Measurements from ENCODE around the gene C11orf52.

The C11orf52 gene

GRCh38 chr11:111939836-111940604 lies 21.3 kb downstream of the C11orf52 start:
- DNase-seq (ENCODE audit: low spot score): no peak

GRCh38 chr11:111941963-111942362 lies 23.2 kb downstream of the C11orf52 start:
- DNase-seq (ENCODE audit: low spot score): no peak

- no peak for DNase-seq (ENCODE audit: low spot score)
Measured at GRCh38 chr11:111942829-111943228, 24.1 kb downstream of the C11orf52 start.

- DNase-seq (ENCODE audit: low spot score): no peak
Measured at GRCh38 chr11:111944139-111944538, 25.4 kb downstream of the C11orf52 start.

- DNase-seq (ENCODE audit: low spot score): no peak
Measured at GRCh38 chr11:111944651-111945051, 25.9 kb downstream of the C11orf52 start.

GRCh38 chr11:111945198-111945597 lies 26.5 kb downstream of the C11orf52 start:
- DNase-seq (ENCODE audit: low spot score): no peak

GRCh38 chr11:111946499-111946898 lies 27.8 kb downstream of the C11orf52 start:
- DNase-seq (ENCODE audit: low spot score): no peak

- no peak for DNase-seq (ENCODE audit: low spot score)
Measured at GRCh38 chr11:111947143-111947542, 28.4 kb downstream of the C11orf52 start.

- DNase-seq (ENCODE audit: low spot score): no peak
Measured at GRCh38 chr11:111949519-111950426, 31.1 kb downstream of the C11orf52 start.

GRCh38 chr11:111951565-111951964 lies 32.9 kb downstream of the C11orf52 start:
- no peak for DNase-seq (ENCODE audit: low spot score)

- no peak for DNase-seq (ENCODE audit: low spot score)
Measured at GRCh38 chr11:111954154-111954553, 35.4 kb downstream of the C11orf52 start.

GRCh38 chr11:111957663-111958444 lies 39.1 kb downstream of the C11orf52 start:
- no peak for DNase-seq (ENCODE audit: low spot score)

GRCh38 chr11:111960916-111961315 lies 42.2 kb downstream of the C11orf52 start:
- no peak for DNase-seq (ENCODE audit: low spot score)

- no peak for DNase-seq (ENCODE audit: low spot score)
Measured at GRCh38 chr11:111961389-111962300, 42.9 kb downstream of the C11orf52 start.

GRCh38 chr11:111963931-111964340 lies 45.2 kb downstream of the C11orf52 start:
- DNase-seq (ENCODE audit: low spot score): no peak

GRCh38 chr11:111966678-111967077 lies 48.0 kb downstream of the C11orf52 start:
- no peak for DNase-seq (ENCODE audit: low spot score)

GRCh38 chr11:111967649-111968048 lies 48.9 kb downstream of the C11orf52 start:
- DNase-seq (ENCODE audit: low spot score): no peak

- no peak for DNase-seq (ENCODE audit: low spot score)
Measured at GRCh38 chr11:111969344-111969743, 50.6 kb downstream of the C11orf52 start.

- DNase-seq (ENCODE audit: low spot score): no peak
Measured at GRCh38 chr11:111974446-111974845, 55.7 kb downstream of the C11orf52 start.

- no peak for DNase-seq (ENCODE audit: low spot score)
Measured at GRCh38 chr11:111975076-111975806, 56.5 kb downstream of the C11orf52 start.
